GM12878 (cell line): Measurements from ENCODE around the gene DPM3. TPM values are rescaled to one million over a fixed set of nuclear protein-coding genes. Genes with fewer than 3 reads are reported as not detected.

Source experiments
- ATAC-seq: fragments of 200-7000 bp; cut with Tn5 transposase; 3 replicates; pipeline ENCODE4 v1.9.1; 2020; ENCODE audit warnings: mild to moderate bottlenecking, moderate library complexity
- Bru-seq: library from RNA; stranded (reverse); fragments of 400-500 nt; gene quantifications from one replicate; lab custom pipeline; 2021; lab: Mats Ljungman, UMichigan
- BruChase-seq, 2 experiments: library from RNA; stranded (reverse); fragments of 400-500 nt; gene quantifications; one replicate each; lab custom pipeline; 2021; lab: Mats Ljungman, UMichigan
- BruUV-seq: library from RNA; stranded (reverse); fragments of 400-500 nt; replicated peaks from 2 replicates; lab custom pipeline; 2021; lab: Mats Ljungman, UMichigan
- CTCF ChIA-PET: fragments of 300-600 bp; sonication (Branson Sonifier 250); formaldehyde crosslinking; extraction: SDS; loops from one replicate; lab custom pipeline; 2021; ENCODE audit warnings: inconsistent platforms; lab: Yijun Ruan, JAX
- POLR2A ChIA-PET: fragments of 350-600 bp; formaldehyde crosslinking; extraction: SDS; loops from one replicate; lab custom pipeline; 2021; ENCODE audit warnings: inconsistent platforms; lab: Charles Lee
- RAD21 ChIA-PET: fragments of 300-600 bp; sonication (Branson Sonifier 250); formaldehyde crosslinking; loops from one replicate; lab custom pipeline; 2023; ENCODE audit warnings: antibody characterized with exemption; ENCODE audit not compliant: unreplicated experiment; lab: Charles Lee
- SMC1A ChIA-PET: fragments of 300-600 bp; sonication (Branson Sonifier 250); formaldehyde crosslinking; loops from one replicate; lab custom pipeline; 2023; ENCODE audit not compliant: unreplicated experiment, uncharacterized antibody; lab: Charles Lee
- DNase-seq: peaks from one replicate; pipeline ENCODE4 v3.0.0-alpha.2; 2011; ENCODE audit warnings: low read depth, low spot score
- FAIRE-seq: peaks from 3 replicates; lab custom pipeline; 2011; peaks lifted over from hg19 to GRCh38; lab: Jason Lieb, UNC
- H2AFZ ChIP-seq: 2 replicates; pipeline ENCODE4 v1.6.0; 2011; ENCODE audit warnings: low read depth, low read length, control low read depth; ENCODE audit not compliant: control insufficient read depth
- H3K27ac ChIP-seq: 2 replicates; pipeline ENCODE4 v1.5.1; 2011; ENCODE audit warnings: control low read depth; ENCODE audit not compliant: control insufficient read depth, insufficient read depth
- H3K27me3 ChIP-seq, 2 experiments: replicated peaks in 1 of 2; 2 replicates each; pipeline versions ENCODE4 v1.6.0 to v1.6.1; 2011; ENCODE audit warnings: low read length in 1 of 2; ENCODE audit not compliant: control insufficient read depth in 2 of 2, insufficient read depth in 2 of 2
- H3K36me3 ChIP-seq, 2 experiments: 2 replicates each; pipeline ENCODE4 v1.5.1; 2011; ENCODE audit warnings: low read length in 1 of 2; ENCODE audit not compliant: control insufficient read depth in 2 of 2, insufficient read depth in 2 of 2
- H3K4me1 ChIP-seq: 2 replicates; pipeline ENCODE4 v1.6.1; 2011; ENCODE audit warnings: mild to moderate bottlenecking, low read length, moderate library complexity, mixed read lengths; ENCODE audit not compliant: control insufficient read depth, insufficient read depth
- H3K4me2 ChIP-seq: 2 replicates; pipeline ENCODE4 v1.6.0; 2011; ENCODE audit warnings: control low read depth; ENCODE audit not compliant: control insufficient read depth, insufficient read depth
- H3K4me3 ChIP-seq: fragments of 200-600 bp; sonication (generic); 2 replicates; pipeline ENCODE4 v1.5.1; 2016
- H3K79me2 ChIP-seq: 2 replicates; pipeline ENCODE4 v1.6.0; 2011; ENCODE audit warnings: low read length; ENCODE audit not compliant: control insufficient read depth, insufficient read depth
- H3K9ac ChIP-seq: 2 replicates; pipeline ENCODE4 v1.8.0; 2011; ENCODE audit warnings: low read length, control low read depth, mixed read lengths; ENCODE audit not compliant: control insufficient read depth, insufficient read depth
- H3K9me3 ChIP-seq: replicated peaks from 3 replicates; pipeline ENCODE4 v1.5.1; 2011; ENCODE audit warnings: mild to moderate bottlenecking, low read length; ENCODE audit not compliant: control insufficient read depth, insufficient read depth
- H4K20me1 ChIP-seq: 2 replicates; pipeline ENCODE4 v1.6.0; 2011; ENCODE audit not compliant: control insufficient read depth, insufficient read depth
- BACH1 ChIP-seq: fragments of 450-650 bp; IDR thresholded peaks from 2 replicates; pipeline ENCODE4 v1.6.1; 2017; ENCODE audit warnings: mild to moderate bottlenecking, borderline replicate concordance
- GATAD2B ChIP-seq: fragments of 450-650 bp; conservative IDR thresholded peaks from 2 replicates; pipeline ENCODE4 v1.6.1; 2017; ENCODE audit warnings: low read depth, mild to moderate bottlenecking, moderate library complexity
- PBX3 ChIP-seq: IDR thresholded peaks from 2 replicates; pipeline ENCODE4 v1.6.1; 2011; ENCODE audit warnings: mild to moderate bottlenecking, low read depth, low read length, moderate library complexity; ENCODE audit not compliant: insufficient replicate concordance
- POU2F2 ChIP-seq: IDR thresholded peaks from 3 replicates; pipeline ENCODE4 v1.6.1; 2011; ENCODE audit warnings: low read depth, mild to moderate bottlenecking, low read length, borderline replicate concordance
- RELA ChIP-seq: fragments of 450-650 bp; IDR thresholded peaks from 2 replicates; pipeline ENCODE4 v1.8.0; 2014; ENCODE audit warnings: borderline replicate concordance; ENCODE audit not compliant: partially characterized antibody
- TARDBP ChIP-seq: IDR thresholded peaks from 2 replicates; pipeline ENCODE4 v1.6.1; 2016; ENCODE audit warnings: borderline replicate concordance
- TCF12 ChIP-seq: IDR thresholded peaks from 2 replicates; pipeline ENCODE4 v1.6.1; 2011; ENCODE audit warnings: low read depth, mild to moderate bottlenecking, low read length
- ZNF207 ChIP-seq: fragments of 450-650 bp; IDR thresholded peaks from 2 replicates; pipeline ENCODE4 v1.6.1; 2014; ENCODE audit warnings: antibody characterized with exemption, mild to moderate bottlenecking, borderline replicate concordance
- ZNF592 ChIP-seq: fragments of 450-650 bp; IDR thresholded peaks from 2 replicates; pipeline ENCODE4 v1.6.1; 2017; ENCODE audit warnings: mild to moderate bottlenecking, moderate library complexity
- WGBS: methylation state at CpG from one replicate; pipeline ENCODE4 v1.1.6; 2016; ENCODE audit warnings: low lambda C conversion rate; ENCODE audit not compliant: insufficient replicate concordance, insufficient coverage; ENCODE audit errors: missing lambda C conversion rate; 5-methylcytosine and 5-hydroxymethylcytosine counted together
- in situ Hi-C: fragments of 300-500 bp; cut with MboI; formaldehyde crosslinking; loops from 9 replicates; pipeline ENCODE4 v1.14.3; 2018; ENCODE audit warnings: mixed read lengths
- intact Hi-C: fragments of 100-400 bp; cut with micrococcal nuclease; formaldehyde crosslinking; loops from one replicate; pipeline ENCODE4 v1.14.2; 2022; ENCODE audit not compliant: unreplicated experiment
- long read RNA-seq, 2 experiments: library from polyadenylated mRNA; unstranded; transcript quantifications; one replicate each; pipeline ENCODE4 v2.0.0, GENCODE V29; 2019 to 2020
- polyA minus RNA-seq, 3 experiments: library from RNA; depleted of rRNA, polyadenylated mRNA; stranded (reverse); fragments of >200 nt; gene quantifications; 2 replicates each; pipeline ENCODE4 v1.2.3, GENCODE V29; 2011
- polyA plus RNA-seq, 11 experiments: library from polyadenylated mRNA; depleted of rRNA in 4 of 11; unstranded in 6 of 11; stranded (reverse) in 5 of 11; fragments of >200 nt; fragmentation: Nextera tagmentation in 4 of 11; fragmentation: Illumina TruSeq in 1 of 11; extraction: Ambion mirVana in 4 of 11; extraction: Trizol in 1 of 11; gene quantifications; 1 replicate in 1 of 11; 2 replicates in 10 of 11; pipeline versions ENCODE4 v1.2.1 to v1.2.3, GENCODE V29; 2011 to 2016; ENCODE audit warnings: inconsistent platforms in 2 of 11, missing spikeins in 2 of 11, low read depth in 1 of 11
- total RNA-seq, 4 experiments: library from RNA; depleted of rRNA in 3 of 4; stranded (reverse); fragments of >200 nt in 3 of 4; fragmentation: Illumina TruSeq in 1 of 4; extraction: Trizol in 1 of 4; gene quantifications; 2 replicates each; pipeline versions ENCODE4 v1.2.1 to v1.2.3, GENCODE V29; 2013 to 2021

The DPM3 gene
- 9.6 and 10.3 TPM in 2 replicates for total RNA-seq (2013; cell fraction: nucleolus; rRNA removed)
- total RNA-seq (2014; rRNA removed) (19.6 and 25.8 TPM in 2 replicates), total RNA-seq (2014; rRNA removed; fragmentation: Illumina TruSeq; extraction: Trizol) (9.8 and 13.5 TPM in 2 replicates), total RNA-seq (2021) (53.1 and 56.1 TPM in 2 replicates), polyA plus RNA-seq (2011; rRNA removed) (12.9 and 20.0 TPM in 2 replicates), polyA plus RNA-seq (2014; fragmentation: Illumina TruSeq; extraction: Trizol) (6.0 TPM in 1 of 2 replicates, not detected in the other), polyA plus RNA-seq (2014; fragmentation: Nextera tagmentation; extraction: Ambion mirVana) (10 to 100 TPM in 1 of 2 experiments, 1 to 10 TPM in 1; 5.9 to 25.7 TPM), polyA plus RNA-seq (2014; rRNA removed) (78.7 and 93.1 TPM in 2 replicates), polyA plus RNA-seq (2016; fragmentation: Nextera tagmentation; extraction: Ambion mirVana) (10 to 100 TPM; 42.4 to 48.1 TPM), polyA minus RNA-seq (2011; rRNA and poly(A)+ RNA removed) (7.6 and 31.0 TPM in 2 replicates), Bru-seq, nascent RNA (percentile 79 among the genes with signal in this experiment), BruChase-seq, experiment 1, labeled RNA remaining after a 6-hour chase (percentile 82 among the genes with signal in this experiment), BruChase-seq, experiment 2, labeled RNA remaining after a 2-hour chase (percentile 77 among the genes with signal in this experiment)
- 41.6 TPM for polyA plus RNA-seq (2011; ENCODE audit: low read depth)
- 93.0 and 97.8 TPM in 2 replicates for polyA plus RNA-seq (2011; cell fraction: cytosol; rRNA removed)
- 54.6 and 56.5 TPM in 2 replicates for polyA plus RNA-seq (2011; cell fraction: nucleus; rRNA removed)
- 78.3 and 89.7 TPM in 2 replicates for polyA plus RNA-seq (2012)
- 5.5 and 13.8 TPM in 2 replicates for polyA minus RNA-seq (2011; cell fraction: cytosol; rRNA and poly(A)+ RNA removed)
- 6.9 and 11.0 TPM in 2 replicates for polyA minus RNA-seq (2011; cell fraction: nucleus; rRNA and poly(A)+ RNA removed)
- long read RNA-seq, experiment 1, partial matches to known transcripts: 0 of 7 reads
- long read RNA-seq, experiment 1, other reads (novel, unspliced or antisense): 0 of 7 reads
- long read RNA-seq, experiment 2, partial matches to known transcripts: 0 of 5 reads
- long read RNA-seq, experiment 2, other reads (novel, unspliced or antisense): 0 of 5 reads

- DNase-seq: no peak
- Histone ChIP-seq H3K27me3 (no peaks in the 10 kb centered on the region), H3K36me3 (peaks cover 0 to 3% of the 10 kb centered on the region in 2 experiments; a peak in 2 of 4 replicates), H2AFZ (peak within 1 kb of the TSS; percentile 94), H3K9me3 (no peaks in the 10 kb centered on the region), H4K20me1 (no peaks in the 10 kb centered on the region), H3K4me2 (peak within 1 kb of the TSS; percentile 88), H3K4me1 (peaks cover 13% of the 10 kb centered on the region), H3K9ac (peak within 1 kb of the TSS; percentile 89), H3K79me2 (peaks cover 30% of the 10 kb centered on the region), H3K4me3 (peak within 1 kb of the TSS; percentile 81), H3K27ac (peak within 1 kb of the TSS; percentile 81)
- ChIA-PET POLR2A (interaction anchor here (1.6 kb wide), 1 partner anchor 55 kb away, joined by 4 read pairs; no protein-coding TSS in a partner anchor), SMC1A (no interaction called here), RAD21 (no interaction called here), CTCF (interaction anchor here (1.0 kb wide), 1 partner anchor 54 kb away, joined by 3 read pairs; no protein-coding TSS in a partner anchor)
- intact Hi-C loops: loop anchor here (5.0 kb wide), 1 partner anchor 32 kb away; the partner anchor contains the start of genes KRTCAP2 and TRIM46
- under 1% methylated on average over 42 of the region's 42 CpGs for WGBS
- in situ Hi-C loops: no loop called here
- ATAC-seq: peak; percentile 80
- BruUV-seq: TSS peak; percentile 92
- peak; percentile 7 for FAIRE-seq
- TF ChIP-seq PBX3: no peak
- peak; percentile 93 for TF ChIP-seq TARDBP
- no peak for TF ChIP-seq ZNF592
- no peak for TF ChIP-seq BACH1
- peak; percentile 9 for TF ChIP-seq RELA
- peak; percentile 48; the same call in 1 of the 3 replicates for TF ChIP-seq POU2F2
- TF ChIP-seq GATAD2B: peak; percentile 44
- TF ChIP-seq ZNF207: no peak; the same call in 1 of the 2 replicates
- TF ChIP-seq TCF12: no peak
Observed at GRCh38 chr1:155139895-155140629, at the start of gene DPM3. Gene DPM3, minus strand, starts transcription at chr1:155140531. Its CDS starts 291 bp downstream, at chr1:155140240.
